GM18951 (cell line): ENCODE results near the gene RAD51B.
"Not testable (repeated sequence)": the region's sequence is repeated elsewhere in the genome, so short reads cannot be mapped to it uniquely, and the experiment has no call there.

Experiments
- POLR2A ChIP-seq: IDR thresholded peaks from 4 replicates; pipeline ENCODE4 v1.6.1; 2011; ENCODE audit warnings: mild to moderate bottlenecking; ENCODE audit not compliant: insufficient read length, insufficient read depth; ENCODE audit errors: extremely low read depth
- in situ Hi-C: fragments of 300-500 bp; cut with MboI; formaldehyde crosslinking; loops from one replicate; pipeline ENCODE4 v1.12.0; 2022; ENCODE audit warnings: low sequenced_read_pairs, mixed read lengths, inconsistent platforms; ENCODE audit not compliant: unreplicated experiment

The RAD51B gene

DNA sequence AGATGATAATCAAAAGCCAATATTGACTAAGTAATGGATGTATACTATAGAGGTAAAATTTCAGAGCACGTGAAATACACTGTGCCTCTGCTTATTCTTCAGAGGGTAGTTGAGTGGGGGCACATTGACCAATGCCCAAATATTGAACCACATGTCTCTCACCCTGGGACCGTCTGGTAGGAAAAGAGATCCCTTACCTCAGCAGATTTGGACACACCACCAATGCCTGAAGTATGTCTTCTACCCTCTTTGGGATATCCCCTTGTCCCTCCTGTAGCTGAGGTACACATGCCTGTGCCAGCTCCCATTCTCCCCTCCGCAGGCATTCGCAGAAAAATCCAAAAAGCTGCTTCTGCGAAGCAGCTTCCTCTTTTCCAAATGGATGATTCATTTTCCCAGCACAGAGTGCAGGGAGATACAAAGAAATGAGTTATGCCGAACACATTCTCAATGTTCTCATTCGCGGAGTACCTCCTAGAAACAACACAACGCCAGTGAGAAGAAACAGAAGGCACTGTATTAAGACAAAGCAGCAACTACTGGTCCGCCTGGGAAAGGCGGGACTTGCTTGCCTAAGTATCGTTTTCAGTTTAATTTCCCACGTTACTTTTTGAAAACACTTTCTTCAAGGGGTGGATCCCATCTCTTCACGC, 3.9 kb upstream of the RAD51B start:
- no peak for TF ChIP-seq POLR2A
- in situ Hi-C loops: no loop called here

DNA sequence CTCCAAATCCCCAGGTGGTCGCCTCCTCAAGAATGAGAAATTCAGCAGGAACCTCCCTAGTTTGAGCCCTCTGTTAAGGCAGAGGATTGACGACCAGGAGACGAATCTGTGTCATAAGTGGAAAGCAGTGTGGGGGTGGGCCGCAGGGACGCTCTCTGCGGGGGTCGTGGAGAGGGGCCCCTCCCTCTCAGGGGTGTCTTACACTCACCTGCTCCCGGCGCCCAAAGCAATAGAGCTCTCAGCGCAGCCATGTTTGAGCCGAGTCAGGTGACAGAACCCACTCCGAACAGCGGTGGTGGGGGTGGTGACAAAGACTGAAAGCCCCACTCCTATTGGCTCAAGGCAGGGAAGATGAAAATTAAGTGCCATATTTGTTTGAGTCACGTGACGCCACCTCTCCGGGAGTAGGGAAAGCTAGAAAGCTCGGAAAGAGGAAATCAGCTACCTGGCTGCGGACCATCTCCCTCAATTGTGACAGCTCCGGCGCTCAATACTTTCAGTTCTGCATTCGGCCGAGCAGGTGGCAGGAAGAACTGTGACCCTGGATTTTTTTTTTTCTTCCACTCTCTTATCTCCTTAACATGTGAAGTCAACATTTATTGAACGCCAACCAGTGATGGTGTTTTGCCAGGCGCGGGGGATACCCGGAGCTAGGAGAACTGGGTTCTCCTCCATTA, 3.1 kb upstream of the RAD51B start, which contains the start of gene ZFYVE26:
Gene ZFYVE26, minus strand, starts transcription at position 265 of the 677 bp plus-strand sequence. CDS start 627 bp downstream, outside the sequence.
- TF ChIP-seq POLR2A: peak; percentile 69
- in situ Hi-C loops: no loop called here

DNA sequence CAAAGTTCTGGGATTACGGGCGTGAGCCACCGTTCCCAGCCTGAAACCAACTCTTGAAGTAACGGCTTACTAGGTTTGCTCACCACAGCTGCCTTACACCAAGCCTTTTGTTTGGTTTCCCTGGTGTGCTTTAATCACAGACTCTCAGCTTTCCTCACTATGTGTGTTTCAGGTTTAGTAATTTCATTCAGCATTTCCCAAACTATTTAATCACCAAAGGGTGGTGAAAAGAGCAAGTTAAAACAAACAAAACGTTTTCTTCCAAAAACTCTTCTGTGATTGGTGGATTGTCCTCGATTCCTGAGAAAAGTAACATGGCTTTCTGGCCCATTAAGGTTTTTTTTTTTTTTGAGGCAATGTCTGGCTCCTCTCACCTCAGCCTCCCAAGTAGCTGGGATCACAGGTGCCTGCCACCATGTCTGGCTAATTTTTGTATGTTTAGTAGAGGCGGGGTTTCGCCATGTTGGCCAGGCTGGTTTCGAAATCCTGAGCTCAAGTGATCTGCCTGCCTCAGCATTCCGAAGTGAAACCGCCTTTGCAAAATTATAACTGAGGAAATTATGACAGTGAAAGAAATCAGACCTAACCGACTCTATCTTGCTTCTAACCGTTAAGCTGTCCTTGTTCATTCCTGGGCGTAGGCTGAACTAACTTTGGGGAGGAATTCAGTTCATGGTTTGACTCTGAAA, 1.7 kb upstream of the RAD51B start:
- no peak for TF ChIP-seq POLR2A
- in situ Hi-C loops: no loop called here

DNA sequence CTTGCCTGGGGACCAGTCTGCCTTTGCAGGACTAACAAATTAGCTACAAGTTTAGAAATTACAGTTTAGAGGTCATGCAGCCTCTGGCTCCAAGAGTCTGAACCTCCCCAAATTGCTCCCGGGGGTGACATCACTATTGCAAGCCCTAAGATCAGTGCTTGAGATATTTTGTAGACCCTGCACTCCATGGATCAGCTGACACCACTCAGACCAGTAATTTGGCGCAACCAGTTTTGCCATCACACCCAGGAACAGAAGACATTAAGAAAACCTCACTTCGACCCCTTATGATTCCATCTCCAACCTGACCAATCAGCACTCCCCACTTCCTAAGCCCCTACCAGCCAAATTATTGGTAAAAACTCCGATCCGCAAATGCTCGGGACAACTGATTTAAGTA, 1.1 kb upstream of the RAD51B start:
- in situ Hi-C loops: not testable (repeated sequence)

DNA sequence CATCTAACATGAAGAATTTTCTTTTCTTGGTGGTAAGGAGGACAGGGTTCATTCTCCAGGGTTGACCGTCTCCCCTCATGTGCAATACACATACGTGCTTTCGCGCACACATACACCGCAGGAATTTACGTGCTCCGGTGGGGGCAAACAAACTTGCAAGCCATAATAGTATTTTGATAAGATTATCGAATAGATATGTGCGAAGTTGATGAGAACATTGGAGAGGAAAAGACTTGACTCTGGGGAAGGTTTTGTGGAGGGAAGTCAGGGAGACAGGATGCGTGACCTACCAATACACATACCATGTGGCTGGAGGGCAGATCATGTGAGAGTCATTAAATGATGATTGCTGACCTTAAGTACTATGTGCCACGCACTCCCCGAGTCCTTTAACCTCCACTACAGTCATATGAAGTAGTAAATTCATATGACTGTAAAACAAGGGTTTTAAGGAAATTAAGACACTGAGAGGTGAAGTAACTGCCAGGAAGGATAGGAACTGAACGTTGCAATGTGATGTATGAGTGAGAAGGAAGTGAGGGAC, 921 bp downstream of the RAD51B start:
- in situ Hi-C loops: no loop called here
- no peak for TF ChIP-seq POLR2A

DNA sequence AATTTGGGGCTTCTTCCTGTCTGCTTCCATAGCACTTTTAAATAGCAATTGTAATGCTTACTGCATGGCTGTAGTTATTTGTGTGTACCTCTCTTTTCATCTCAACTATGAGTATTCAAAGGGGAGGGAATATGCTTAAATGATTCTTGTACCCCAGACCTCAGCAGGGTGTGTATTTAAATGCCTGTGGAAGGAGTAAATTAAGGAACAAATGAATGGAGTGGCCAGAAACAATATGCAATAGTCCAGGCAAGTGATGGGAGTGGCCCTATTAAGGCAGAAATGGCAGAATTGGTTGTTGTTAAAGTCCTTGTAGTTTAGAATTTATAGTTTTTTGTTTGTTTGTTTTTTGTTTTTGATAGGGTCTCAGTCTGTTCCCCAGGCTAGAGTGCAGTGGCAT, 1.5 kb downstream of the RAD51B start:
- in situ Hi-C loops: no loop called here
- no peak for TF ChIP-seq POLR2A

DNA sequence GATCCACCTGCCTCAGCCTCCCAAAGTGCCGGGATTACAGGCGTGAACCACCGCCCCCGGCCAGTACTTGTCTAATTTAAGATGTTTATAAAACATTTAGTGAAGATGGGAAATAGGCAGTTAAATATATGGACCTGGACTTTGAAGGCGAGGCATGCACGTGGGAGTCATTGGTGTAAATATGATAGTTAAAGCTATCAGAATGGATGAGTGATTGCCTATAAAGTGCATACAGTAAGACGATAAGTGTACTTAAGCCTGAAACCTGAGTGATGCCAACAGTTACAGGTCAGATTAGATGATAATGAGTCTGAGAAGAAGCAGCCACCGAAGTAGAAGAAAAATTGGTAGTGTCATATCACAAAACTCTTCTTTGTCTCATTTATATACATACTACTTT, 11.5 kb downstream of the RAD51B start:
- no peak for TF ChIP-seq POLR2A
- in situ Hi-C loops: loop anchor here (10.0 kb wide), 1 partner anchor 94 kb away; no protein-coding TSS in a partner anchor

DNA sequence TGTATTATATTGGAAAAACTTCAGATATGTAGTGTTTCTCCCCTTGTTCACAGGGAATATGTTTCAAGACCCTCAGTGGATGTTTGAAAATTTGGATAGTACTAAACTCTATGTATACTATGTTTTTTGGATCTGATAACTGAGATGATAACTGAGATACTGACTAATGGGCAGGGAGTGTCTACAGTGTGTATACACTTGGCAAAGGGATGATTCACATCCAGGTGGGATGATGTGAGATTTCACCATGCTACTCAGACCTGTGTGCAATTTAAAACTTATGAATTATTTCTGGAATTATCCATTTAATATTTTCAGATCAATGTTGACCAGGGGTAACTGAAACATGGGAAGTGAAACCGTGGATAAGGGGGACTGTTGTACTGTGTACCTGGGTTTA, 13.8 kb downstream of the RAD51B start:
- in situ Hi-C loops: loop anchor here (10.0 kb wide), 1 partner anchor 91 kb away; no protein-coding TSS in a partner anchor
- TF ChIP-seq POLR2A: no peak

DNA sequence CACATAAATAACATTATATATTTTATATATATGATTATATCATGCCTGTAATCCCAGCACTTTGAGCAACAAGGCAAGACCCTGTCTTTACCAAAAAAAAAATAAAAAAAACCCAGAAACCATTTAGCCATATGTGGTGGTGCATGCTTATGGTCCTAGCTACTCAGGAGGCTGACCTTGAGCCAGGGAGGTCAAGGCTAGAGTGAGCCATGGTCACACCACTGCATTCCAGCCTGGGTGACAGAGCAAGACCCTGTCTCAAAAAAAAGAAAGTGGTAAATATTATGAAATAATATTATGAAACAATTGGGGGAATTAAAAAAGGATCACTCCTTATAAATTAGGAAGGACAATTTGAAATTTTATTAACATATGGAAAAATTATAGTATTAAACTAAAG, 16.0 kb downstream of the RAD51B start:
- in situ Hi-C loops: loop anchor here (10.0 kb wide), 1 partner anchor 89 kb away; no protein-coding TSS in a partner anchor

DNA sequence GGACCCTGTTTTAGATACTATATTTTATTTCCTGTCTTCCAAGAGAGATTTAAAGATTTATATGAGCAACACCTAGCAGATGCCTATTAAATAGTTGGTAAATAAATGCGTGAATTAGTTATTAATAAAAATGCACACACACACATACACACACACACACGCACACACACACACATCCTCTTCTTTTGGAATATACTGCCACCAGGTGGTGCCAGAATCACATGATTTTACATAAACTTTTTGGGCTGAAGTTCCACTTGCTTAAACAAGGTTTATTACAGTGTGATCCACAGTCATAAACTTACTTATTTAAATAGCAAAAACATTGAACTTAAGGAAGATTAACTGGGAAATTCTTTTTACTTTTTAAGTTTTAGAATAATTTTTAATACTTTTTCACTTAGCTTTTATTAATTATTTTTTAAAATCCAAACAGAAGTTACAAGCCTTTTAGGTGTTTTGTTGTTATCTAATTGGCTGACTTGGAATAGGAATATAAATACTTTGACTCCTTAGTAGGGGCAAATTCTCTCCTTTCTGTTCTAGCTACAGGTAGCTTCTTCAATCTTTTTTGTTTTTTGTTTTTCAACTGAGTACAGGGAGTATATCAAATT, 17.5 kb downstream of the RAD51B start:
- no peak for TF ChIP-seq POLR2A
- in situ Hi-C loops: loop anchor here (10.0 kb wide), 1 partner anchor 88 kb away; no protein-coding TSS in a partner anchor

More for the DNA sequence above, 16.0 kb downstream of the RAD51B start:
- no peak for TF ChIP-seq POLR2A

DNA sequence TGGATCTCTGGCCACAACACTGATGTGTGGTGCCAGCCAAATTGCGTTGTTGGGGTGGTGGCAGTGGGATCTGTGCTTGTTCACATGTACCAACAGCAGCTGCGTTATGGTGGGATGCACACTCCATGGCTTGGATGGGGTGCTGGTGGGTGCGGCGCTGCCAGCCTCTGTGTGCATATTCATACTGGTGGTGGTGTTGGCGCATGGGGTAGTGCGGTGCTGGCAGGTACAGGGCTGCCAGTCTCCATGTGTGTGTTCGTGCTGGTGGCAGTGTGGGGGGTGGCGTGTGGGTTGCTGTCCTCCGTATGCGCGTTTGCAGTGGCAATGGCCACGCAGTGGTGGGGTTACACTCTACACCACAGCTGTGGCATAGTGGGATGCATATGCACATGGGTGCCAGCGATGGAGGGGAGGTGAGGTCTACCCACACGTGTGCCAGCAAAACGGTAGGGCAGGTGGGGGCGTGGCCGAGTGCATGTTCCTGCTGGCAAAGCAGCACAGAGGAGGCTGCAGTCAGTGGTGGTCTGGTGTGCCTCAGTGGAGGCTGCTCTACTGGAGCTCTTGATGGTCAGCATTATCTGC, 26.5 kb downstream of the RAD51B start:
- TF ChIP-seq POLR2A: no peak
- in situ Hi-C loops: no loop called here

DNA sequence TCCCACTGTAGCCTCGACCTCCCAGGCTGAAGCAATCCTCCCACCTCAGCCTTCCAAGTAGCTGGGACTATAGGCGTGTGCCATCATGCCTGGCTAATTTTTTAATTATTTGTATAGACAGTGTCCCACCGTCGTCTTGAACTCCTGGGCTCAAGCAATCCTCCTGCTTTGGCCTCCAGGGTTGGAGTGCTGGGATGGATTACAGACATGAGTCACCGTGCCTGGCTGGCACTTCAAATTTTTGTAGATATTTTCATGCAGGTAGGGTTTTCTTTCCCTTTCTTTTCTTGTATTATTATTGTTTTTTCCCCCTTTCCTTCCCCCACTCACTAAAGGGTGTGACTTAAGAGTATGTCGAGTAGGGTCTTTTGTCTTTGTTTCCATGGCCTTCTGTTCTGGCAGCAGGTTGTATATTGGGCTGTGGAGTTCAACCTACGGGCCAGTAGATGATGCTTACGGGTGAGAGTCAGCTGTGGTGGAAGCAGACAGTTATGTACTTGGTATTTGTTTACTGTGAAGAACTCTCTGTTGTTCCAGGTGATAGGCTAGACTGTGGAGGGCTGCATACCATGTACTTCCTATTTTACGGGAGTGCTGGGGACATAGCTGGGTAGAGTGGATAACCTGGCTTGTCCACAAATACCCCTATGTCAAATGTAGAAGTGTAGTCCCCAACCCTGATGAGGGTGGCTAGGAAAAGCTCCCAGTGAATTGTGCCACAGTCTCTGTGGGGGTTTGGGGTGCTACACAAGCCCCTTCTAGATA, 30.7 kb downstream of the RAD51B start:
- in situ Hi-C loops: no loop called here
- TF ChIP-seq POLR2A: no peak
